AG04450 (cell line): ENCODE results near the gene SEC14L3. TPM values are rescaled to one million over a fixed set of nuclear protein-coding genes. Genes with fewer than 3 reads are reported as not detected.

Experiments used
- CTCF ChIA-PET: fragments of 300-600, 350-600 bp; formaldehyde crosslinking; extraction: SDS; loops from one replicate; lab custom pipeline; 2022; ENCODE audit warnings: antibody characterized with exemption, inconsistent platforms; lab: Charles Lee
- POLR2A ChIA-PET: fragments of 350-600 bp; formaldehyde crosslinking; extraction: SDS; loops from one replicate; lab custom pipeline; 2021; ENCODE audit warnings: antibody characterized with exemption, inconsistent platforms; lab: Yijun Ruan, JAX
- DNase-seq: peaks from one replicate; pipeline ENCODE4 v3.0.0-alpha.2; 2011; ENCODE audit warnings: low read depth, low spot score
- H3K27ac ChIP-seq: one replicate; pipeline ENCODE4 v1.5.1; 2012; ENCODE audit warnings: low read depth, low read length, control low read depth
- H3K27me3 ChIP-seq: one replicate; pipeline ENCODE4 v1.6.0; 2012; ENCODE audit warnings: low read length; ENCODE audit not compliant: control insufficient read depth, insufficient read depth
- H3K4me3 ChIP-seq: 2 replicates; pipeline ENCODE4 v1.5.1; 2011; ENCODE audit warnings: mild to moderate bottlenecking, low read depth, low read length, control low read depth
- H3K9me3 ChIP-seq: 2 replicates; pipeline ENCODE4 v1.5.1; 2012; ENCODE audit warnings: low read length; ENCODE audit not compliant: control insufficient read depth, insufficient read depth
- CTCF ChIP-seq: IDR thresholded peaks from 2 replicates; pipeline ENCODE4 v1.5.1; 2011; ENCODE audit warnings: low read depth, low read length, control low read depth, inconsistent platforms
- polyA plus RNA-seq: library from polyadenylated mRNA; depleted of rRNA; stranded (reverse); fragments of >200 nt; gene quantifications from 2 replicates; pipeline ENCODE4 v1.2.3, GENCODE V29; 2011

The SEC14L3 gene
- polyA plus RNA-seq, 1 experiment = not detected

- CTCF ChIA-PET = no interaction called here
- POLR2A ChIA-PET = no interaction called here
- Histone ChIP-seq H3K4me3 (no peak overlapping the region), H3K27me3 (peaks cover 10% of the 10 kb centered on the region), H3K9me3 (peaks cover 5% of the 10 kb centered on the region; the same call in 1 of the 2 replicates), H3K27ac (no peak overlapping the region)
- no peak for DNase-seq
- TF ChIP-seq CTCF = no peak
These were observed 41.6 kb upstream of the SEC14L3 start for GRCh38 chr22:30513462-30513861.

- H3K4me3 ChIP-seq = no peak overlapping the region
- POLR2A ChIA-PET = no interaction called here
- CTCF ChIA-PET = no interaction called here
These were observed 40.1 kb upstream of the SEC14L3 start for GRCh38 chr22:30511911-30512310.

GRCh38 chr22:30511109-30511508 is 39.3 kb upstream of the SEC14L3 start:
- Histone ChIP-seq H3K27ac (no peak overlapping the region), H3K9me3 (peaks cover 5% of the 10 kb centered on the region; the same call in 1 of the 2 replicates), H3K27me3 (peaks cover 10% of the 10 kb centered on the region), H3K4me3 (no peak overlapping the region)
- DNase-seq = no peak
- POLR2A ChIA-PET = no interaction called here
- CTCF ChIA-PET = interaction anchor here (0.6 to 0.7 kb wide), 2 partner anchors 255 to 409 kb away, joined by 3 to 4 read pairs; no protein-coding TSS in a partner anchor
- no peak for TF ChIP-seq CTCF

More at GRCh38 chr22:30511911-30512310, 40.1 kb upstream of the SEC14L3 start:
- no peak for TF ChIP-seq CTCF
- Histone ChIP-seq H3K27me3 (peaks cover 14% of the 10 kb centered on the region), H3K9me3 (peaks cover 5% of the 10 kb centered on the region; the same call in 1 of the 2 replicates), H3K27ac (no peak overlapping the region)
- no peak for DNase-seq

- no peak for TF ChIP-seq CTCF
- DNase-seq = no peak
- Histone ChIP-seq H3K4me3 (no peak overlapping the region), H3K9me3 (0 out of 2 replicates have a peak, but pooled peaks cover 5% of the 10 kb centered on the region), H3K27me3 (peaks cover 25% of the 10 kb centered on the region), H3K27ac (no peak overlapping the region)
- ChIA-PET CTCF (no interaction called here), POLR2A (no interaction called here)
These were observed 36.4 kb upstream of the SEC14L3 start for GRCh38 chr22:30508216-30508615.

- Histone ChIP-seq H3K9me3 (0 out of 2 replicates have a peak, but pooled peaks cover 5% of the 10 kb centered on the region), H3K27me3 (peaks cover 25% of the 10 kb centered on the region), H3K4me3 (no peak overlapping the region), H3K27ac (no peak overlapping the region)
- TF ChIP-seq CTCF = no peak
- ChIA-PET CTCF (interaction anchor here (0.5 kb wide), 1 partner anchor 20 kb away, joined by 3 read pairs; no protein-coding TSS in a partner anchor), POLR2A (no interaction called here)
- DNase-seq = no peak
These were observed 35.9 kb upstream of the SEC14L3 start for GRCh38 chr22:30507670-30508069.
